Endothelial cell of umbilical vein (primary cell): ENCODE measurements around the gene SNED1.

ENCODE experiments used
- CTCF ChIP-seq, 2 donors: IDR thresholded peaks; 1 replicate in 1 of 2; 2 replicates in 1 of 2; pipeline ENCODE4 v1.5.1; 2011; ENCODE audit warnings: low read length in 2 of 2, mild to moderate bottlenecking in 2 of 2, moderate library complexity in 2 of 2, control low read depth in 1 of 2, inconsistent platforms in 1 of 2, low read depth in 1 of 2; ENCODE audit not compliant: insufficient read depth in 1 of 2; ENCODE audit errors: extremely low read depth in 1 of 2
- EZH2 ChIP-seq: IDR thresholded peaks from 2 replicates; pipeline ENCODE4 v1.6.1; 2012; ENCODE audit warnings: borderline replicate concordance, low read depth, mild to moderate bottlenecking, moderate library complexity, low read length, inconsistent platforms; ENCODE audit not compliant: severe bottlenecking
- JUN ChIP-seq: IDR thresholded peaks from 2 replicates; pipeline ENCODE4 v1.6.1; 2011; ENCODE audit warnings: borderline replicate concordance, low read depth; ENCODE audit not compliant: insufficient read length, insufficient read depth
- MAX ChIP-seq: IDR thresholded peaks from 2 replicates; pipeline ENCODE4 v1.6.1; 2011; ENCODE audit not compliant: insufficient read depth, insufficient read length
- MYC ChIP-seq: IDR thresholded peaks from one replicate; pipeline ENCODE4 v1.6.1; 2011; ENCODE audit warnings: mild to moderate bottlenecking, low read depth, low read length
- POLR2A ChIP-seq: IDR thresholded peaks from 2 replicates; pipeline ENCODE4 v1.6.1; 2012; ENCODE audit warnings: low read depth, mild to moderate bottlenecking, control low read depth, low read length
- POLR2AphosphoS5 ChIP-seq: IDR thresholded peaks from 2 replicates; pipeline ENCODE4 v1.6.1; 2012; ENCODE audit warnings: low read depth, mild to moderate bottlenecking, control low read depth, low read length, moderate library complexity; ENCODE audit not compliant: insufficient read depth

- no peak for TF ChIP-seq POLR2A
- no peak for TF ChIP-seq MAX
- no peak for TF ChIP-seq CTCF (IDR thresholded peaks at IDR 0.05; ENCODE audit: extremely low read depth in 1 of 2, insufficient read depth in 1 of 2, low read depth in 1 of 2, low read length in 2 of 2)
- no peak for TF ChIP-seq MYC
- TF ChIP-seq JUN, result no peak
- TF ChIP-seq POLR2AphosphoS5, result no peak
- TF ChIP-seq EZH2, result no peak
Measured at GRCh38 chr2:241105641-241106040, 107.2 kb downstream of the SNED1 start.
